K562 (cell line): ENCODE results near the gene HIGD1C. TPM values are rescaled to one million over a fixed set of nuclear protein-coding genes. Genes with fewer than 3 reads are reported as not detected.

ENCODE experiments used
- ATAC-seq: fragments of 200-7000 bp; cut with Tn5 transposase; 3 replicates; pipeline ENCODE4 v1.9.1; 2020; ENCODE audit warnings: moderate library complexity
- BruUV-seq: library from RNA; stranded (reverse); fragments of 400-500 nt; replicated peaks from 2 replicates; lab custom pipeline; 2021; lab: Mats Ljungman, UMichigan
- CTCF ChIA-PET: fragments of 300-600 bp; formaldehyde crosslinking; extraction: SDS; loops from one replicate; lab custom pipeline; 2021; ENCODE audit warnings: low intra/inter-chr PET ratio; lab: Yijun Ruan, JAX
- POLR2A ChIA-PET: fragments of 300-600, 350-650 bp; sonication (Branson Sonifier 250); formaldehyde crosslinking; extraction: SDS; loops from one replicate; lab custom pipeline; 2021; ENCODE audit warnings: antibody characterized with exemption, inconsistent platforms; lab: Yijun Ruan, JAX
- DNase-seq, 4 experiments: peaks; one replicate each; pipeline versions ENCODE4 v3.0.0 to v3.0.0-alpha.2; 2011 to 2018; ENCODE audit warnings: low spot score in 3 of 4, mixed read lengths in 3 of 4; ENCODE audit errors: extremely low read depth in 1 of 4
- FAIRE-seq: peaks from 2 replicates; lab custom pipeline; 2011; peaks lifted over from hg19 to GRCh38; lab: Jason Lieb, UNC
- H2AFZ ChIP-seq: 2 replicates; pipeline ENCODE4 v1.6.0; 2011; ENCODE audit warnings: low read depth, low read length, control low read depth, inconsistent platforms
- H3K27ac ChIP-seq: fragments of 200-600 bp; 3 replicates; pipeline ENCODE4 v1.8.0; 2011; ENCODE audit warnings: low read depth, mild to moderate bottlenecking, control low read depth, inconsistent platforms, low read length, moderate library complexity, mixed read lengths; ENCODE audit errors: extremely low read depth
- H3K27me3 ChIP-seq, 2 experiments: fragments of 300-600 bp in 1 of 2; 2 replicates in 1 of 2; 3 replicates in 1 of 2; pipeline versions ENCODE4 v1.6.0 to v1.8.0; 2011; ENCODE audit warnings: inconsistent platforms in 2 of 2, low read length in 2 of 2, mild to moderate bottlenecking in 1 of 2, mixed read lengths in 1 of 2, moderate library complexity in 1 of 2; ENCODE audit not compliant: control insufficient read depth in 2 of 2, insufficient read depth in 2 of 2
- H3K36me3 ChIP-seq: fragments of 300-600 bp; 3 replicates; pipeline ENCODE4 v1.8.0; 2011; ENCODE audit warnings: mild to moderate bottlenecking, low read length, inconsistent platforms; ENCODE audit not compliant: control insufficient read depth, insufficient read depth
- H3K4me1 ChIP-seq, 2 experiments: fragments of 200-600 bp in 1 of 2; replicated peaks in 1 of 2; 2 replicates in 1 of 2; 3 replicates in 1 of 2; pipeline versions ENCODE4 v1.5.1 to v1.8.0; 2011; ENCODE audit warnings: inconsistent platforms in 2 of 2, low read length in 2 of 2, mild to moderate bottlenecking in 1 of 2, mixed read lengths in 1 of 2, moderate library complexity in 1 of 2; ENCODE audit not compliant: control insufficient read depth in 2 of 2, insufficient read depth in 2 of 2
- H3K4me2 ChIP-seq: 2 replicates; pipeline ENCODE4 v1.6.1; 2011; ENCODE audit warnings: low read length, control low read depth, inconsistent platforms, mixed read lengths; ENCODE audit not compliant: insufficient read depth
- H3K4me3 ChIP-seq: fragments of 200-600 bp; sonication (generic), shearing (Covaris generic); 2 replicates; pipeline ENCODE4 v1.5.1; 2016; ENCODE audit warnings: control low read depth, inconsistent platforms
- H3K79me2 ChIP-seq: fragments of 200-600 bp; 3 replicates; pipeline ENCODE4 v1.8.0; 2011; ENCODE audit warnings: low read length, inconsistent platforms; ENCODE audit not compliant: control insufficient read depth, insufficient read depth
- H3K9ac ChIP-seq, 2 experiments: 2 replicates each; pipeline versions ENCODE4 v1.6.0 to v1.6.1; 2011; ENCODE audit warnings: low read depth in 2 of 2, low read length in 2 of 2, control low read depth in 1 of 2, inconsistent platforms in 1 of 2, mild to moderate bottlenecking in 1 of 2, mixed read lengths in 1 of 2; ENCODE audit not compliant: insufficient read depth in 1 of 2
- H3K9me1 ChIP-seq: one replicate; pipeline ENCODE4 v1.6.0; 2011; ENCODE audit warnings: inconsistent platforms, mild to moderate bottlenecking, low read length, moderate library complexity; ENCODE audit not compliant: control insufficient read depth, insufficient read depth
- H3K9me3 ChIP-seq: replicated peaks from 2 replicates; pipeline ENCODE4 v1.5.1; 2011; ENCODE audit warnings: low read depth, low read length, inconsistent platforms; ENCODE audit not compliant: control insufficient read depth, insufficient read depth
- H4K20me1 ChIP-seq: replicated peaks from 2 replicates; pipeline ENCODE4 v1.6.1; 2011; ENCODE audit warnings: low read length, inconsistent platforms, mixed read lengths; ENCODE audit not compliant: control insufficient read depth, insufficient read depth
- CCAR2 ChIP-seq: fragments of 200-400 bp; formaldehyde crosslinking; IDR thresholded peaks from 2 replicates; pipeline ENCODE4 v1.6.1; 2017; ENCODE audit warnings: mild to moderate bottlenecking, low read depth, low read length
- CEBPG ChIP-seq, 3 experiments: fragments of 200-800 bp in 1 of 3; sonication (Bioruptor generic) in 1 of 3; sonication (generic) in 1 of 3; formaldehyde crosslinking in 1 of 3; IDR thresholded peaks in 2 of 3; conservative IDR thresholded peaks in 1 of 3; 2 replicates each; pipeline versions ENCODE4 v1.6.1 to v1.8.0; 2016 to 2022; ENCODE audit warnings: missing compliant biosample characterization in 2 of 3, missing genetic modification characterization in 2 of 3, mild to moderate bottlenecking in 1 of 3, missing genetic modification reagents in 1 of 3
- CEBPZ ChIP-seq: fragments of 150-350 bp; IDR thresholded peaks from 2 replicates; pipeline ENCODE4 v1.6.1; 2014; ENCODE audit warnings: low read depth, mild to moderate bottlenecking, low read length, borderline replicate concordance
- ELF4 ChIP-seq: fragments of 450-650 bp; formaldehyde crosslinking; IDR thresholded peaks from 2 replicates; pipeline ENCODE4 v1.4.0; 2022; ENCODE audit warnings: missing genetic modification characterization
- FOXK1 ChIP-seq: sonication (generic); formaldehyde crosslinking; IDR thresholded peaks from 2 replicates; pipeline ENCODE4 v1.8.0; 2022; ENCODE audit warnings: missing genetic modification reagents, mild to moderate bottlenecking, borderline replicate concordance
- JUNB ChIP-seq: fragments of 450-650 bp; formaldehyde crosslinking; conservative IDR thresholded peaks from 2 replicates; pipeline ENCODE4 v1.4.0; 2020; ENCODE audit warnings: mild to moderate bottlenecking
- MAFK ChIP-seq: IDR thresholded peaks from 2 replicates; pipeline ENCODE4 v1.6.1; 2011; ENCODE audit warnings: low read length, improper control_type of control experiment
- MEF2A ChIP-seq: IDR thresholded peaks from 2 replicates; pipeline ENCODE4 v1.6.1; 2011; ENCODE audit warnings: low read depth, mild to moderate bottlenecking, low read length, moderate library complexity; ENCODE audit not compliant: control insufficient read depth
- MLLT1 ChIP-seq, 2 experiments: fragments of 450-650 bp; IDR thresholded peaks; 2 replicates each; pipeline ENCODE4 v1.6.1; 2016
- THRA ChIP-seq: fragments of 450-650 bp; IDR thresholded peaks from 2 replicates; pipeline ENCODE4 v1.6.1; 2017; ENCODE audit warnings: mild to moderate bottlenecking, moderate library complexity
- ZNF263 ChIP-seq: sonication (generic); formaldehyde crosslinking; IDR thresholded peaks from 2 replicates; pipeline ENCODE4 v1.8.0; 2022; ENCODE audit warnings: mild to moderate bottlenecking, missing genetic modification reagents, borderline replicate concordance
- ZNF507 ChIP-seq: conservative IDR thresholded peaks from 2 replicates; pipeline ENCODE4 v1.6.1; 2017; ENCODE audit warnings: missing genetic modification characterization, missing compliant biosample characterization
- ZSCAN32 ChIP-seq: fragments of 450-650 bp; formaldehyde crosslinking; IDR thresholded peaks from 2 replicates; pipeline ENCODE4 v1.4.0; 2020; ENCODE audit warnings: mild to moderate bottlenecking, moderate library complexity
- WGBS: fragments of 100-300 bp; shearing (Covaris generic); methylation state at CpG from one replicate; pipeline ENCODE4 v1.1.6; 2016; ENCODE audit warnings: low coverage, mixed read lengths; ENCODE audit not compliant: insufficient coverage; ENCODE audit errors: missing lambda C conversion rate; 5-methylcytosine and 5-hydroxymethylcytosine counted together
- in situ Hi-C: fragments of 300-500 bp; cut with MboI; formaldehyde crosslinking; loops from 4 replicates; pipeline ENCODE4 v1.15.0; 2018; ENCODE audit warnings: inconsistent platforms, mixed read lengths
- intact Hi-C: fragments of 100-400 bp; cut with micrococcal nuclease; formaldehyde crosslinking; loops from 2 replicates; pipeline ENCODE4 v1.14.2; 2022
- polyA plus RNA-seq, 8 experiments: library from polyadenylated mRNA; depleted of rRNA in 4 of 8; stranded (reverse) in 5 of 8; unstranded in 3 of 8; fragments of >200 nt; fragmentation: Nextera tagmentation in 2 of 8; fragmentation: Illumina TruSeq in 1 of 8; extraction: Ambion mirVana in 2 of 8; extraction: Trizol in 1 of 8; gene quantifications; 2 replicates each; pipeline versions ENCODE4 v1.2.1 to v1.2.3, GENCODE V29; 2011 to 2014; ENCODE audit warnings: inconsistent platforms in 1 of 8, missing spikeins in 1 of 8
- total RNA-seq, 7 experiments: library from RNA; depleted of rRNA in 6 of 7; stranded (reverse); fragments of >200 nt in 6 of 7; fragmentation: Illumina TruSeq in 2 of 7; extraction: Trizol in 2 of 7; gene quantifications; 2 replicates each; pipeline versions ENCODE4 v1.2.1 to v1.2.3, GENCODE V29; 2011 to 2021; ENCODE audit warnings: low replicate concordance in 1 of 7

HIGD1C gene
- total and polyA plus RNA-seq, 9 of the 15 experiments (the other 6 are each of a cell fraction or from before 2014, with no cell fraction given), result not detected

- Histone ChIP-seq H3K27ac (no peak overlapping the region), H3K4me3 (no peak overlapping the region), H3K36me3 (no peaks in the 10 kb centered on the region), H3K27me3 (no peaks in the 10 kb centered on the region), H3K9me1 (no peaks in the 10 kb centered on the region), H2AFZ (no peak overlapping the region), H3K4me1 (peaks cover 0 to 5% of the 10 kb centered on the region in 2 experiments; a peak in 1 of 5 replicates), H3K4me2 (no peak overlapping the region), H4K20me1 (no peaks in the 10 kb centered on the region), H3K79me2 (no peaks in the 10 kb centered on the region), H3K9ac (no peak overlapping the region), H3K9me3 (no peaks in the 10 kb centered on the region)
- ChIA-PET POLR2A (interaction anchor here (1.4 kb wide), 1 partner anchor 32 kb away, joined by 3 read pairs; no protein-coding TSS in a partner anchor), CTCF (no interaction called here)
- ATAC-seq (no peak), FAIRE-seq (no peak), DNase-seq (no peak)
- in situ Hi-C loops, result no loop called here
- WGBS, result 100% methylated on average over 1 of the region's 1 CpG
- intact Hi-C loops, result no loop called here
- no TSS peak for BruUV-seq
- no peak for TF ChIP-seq ELF4 (CRISPR knock-in tag)
- no peak for TF ChIP-seq ZNF507 (tag)
- no peak for TF ChIP-seq MEF2A
- no peak for TF ChIP-seq JUNB (CRISPR knock-in tag)
- TF ChIP-seq MLLT1 (IDR thresholded peaks at IDR 0.05), result no peak
- no peak for TF ChIP-seq CEBPZ
- no peak for TF ChIP-seq ZNF263 (CRISPR knock-in tag)
- no peak for TF ChIP-seq MAFK
- no peak for TF ChIP-seq CEBPG (CRISPR knock-in tag; IDR thresholded peaks at IDR 0.05)
- TF ChIP-seq CEBPG (tag; conservative IDR thresholded peaks at IDR 0.05 in 1 of 2, IDR thresholded peaks at IDR 0.05 in 1 of 2), result no peak
- TF ChIP-seq FOXK1 (CRISPR knock-in tag), result no peak
- no peak for TF ChIP-seq CCAR2
- no peak for TF ChIP-seq THRA
- TF ChIP-seq ZSCAN32 (CRISPR knock-in tag), result no peak
These were observed 2.9 kb downstream of the HIGD1C start for GRCh38 chr12:50955288-50955687.
